ENCODE measurements around the gene GDPD5.

The GDPD5 gene

GRCh38 chr11:75436806-75437205 lies 88.9 kb downstream of the GDPD5 start:
- H3K9ac ChIP-seq (ENCODE audit: low read length), result no peak overlapping the region
- H3K4me3 ChIP-seq (ENCODE audit: low read depth, low read length), result no peak overlapping the region
- peaks cover 23% of the 10 kb centered on the region for H3K27me3 ChIP-seq (ENCODE audit: control insufficient read depth, insufficient read depth, low read length)
- H3K27ac ChIP-seq (ENCODE audit: low read depth, low read length), result no peak overlapping the region
- 0 out of 2 replicates have a peak, but pooled peaks cover 4% of the 10 kb centered on the region for H3K36me3 ChIP-seq (ENCODE audit: control insufficient read depth, insufficient read depth, low read length)
- H3K9me3 ChIP-seq (ENCODE audit: control insufficient read depth, insufficient read depth, low read depth, low read length), result no peaks in the 10 kb centered on the region
- H3K4me1 ChIP-seq (ENCODE audit: control insufficient read depth, insufficient read depth, low read length), result peaks cover 27% of the 10 kb centered on the region

DNA sequence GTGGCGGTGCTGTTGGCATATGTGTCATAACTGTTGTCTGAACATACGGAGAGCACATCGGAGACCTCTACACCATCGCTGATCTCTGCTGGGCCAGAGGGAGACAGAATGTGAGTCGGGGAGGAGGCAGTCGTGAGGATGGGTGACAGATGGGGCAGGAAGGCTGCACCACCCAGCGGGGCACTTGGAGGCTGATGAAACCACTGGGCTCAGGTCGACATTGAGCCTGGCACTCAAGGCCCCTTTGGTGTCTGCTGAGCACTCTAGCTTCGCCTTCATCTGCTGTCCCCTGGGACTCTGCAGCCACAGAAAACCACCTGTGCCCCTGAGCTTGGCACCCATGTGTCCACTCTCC lies 90.2 kb downstream of the GDPD5 start:
- Histone ChIP-seq H3K4me1 (ENCODE audit: control insufficient read depth, insufficient read depth, low read length) (peaks cover 33% of the 10 kb centered on the region), H3K9me3 (ENCODE audit: control insufficient read depth, insufficient read depth, low read depth, low read length) (no peaks in the 10 kb centered on the region), H3K4me3 (ENCODE audit: low read depth, low read length) (no peak overlapping the region), H3K36me3 (ENCODE audit: control insufficient read depth, insufficient read depth, low read length) (0 out of 2 replicates have a peak, but pooled peaks cover 4% of the 10 kb centered on the region), H3K27me3 (ENCODE audit: control insufficient read depth, insufficient read depth, low read length) (peaks cover 35% of the 10 kb centered on the region), H3K27ac (ENCODE audit: low read depth, low read length) (no peak overlapping the region), H3K9ac (ENCODE audit: low read length) (no peak overlapping the region)

DNA sequence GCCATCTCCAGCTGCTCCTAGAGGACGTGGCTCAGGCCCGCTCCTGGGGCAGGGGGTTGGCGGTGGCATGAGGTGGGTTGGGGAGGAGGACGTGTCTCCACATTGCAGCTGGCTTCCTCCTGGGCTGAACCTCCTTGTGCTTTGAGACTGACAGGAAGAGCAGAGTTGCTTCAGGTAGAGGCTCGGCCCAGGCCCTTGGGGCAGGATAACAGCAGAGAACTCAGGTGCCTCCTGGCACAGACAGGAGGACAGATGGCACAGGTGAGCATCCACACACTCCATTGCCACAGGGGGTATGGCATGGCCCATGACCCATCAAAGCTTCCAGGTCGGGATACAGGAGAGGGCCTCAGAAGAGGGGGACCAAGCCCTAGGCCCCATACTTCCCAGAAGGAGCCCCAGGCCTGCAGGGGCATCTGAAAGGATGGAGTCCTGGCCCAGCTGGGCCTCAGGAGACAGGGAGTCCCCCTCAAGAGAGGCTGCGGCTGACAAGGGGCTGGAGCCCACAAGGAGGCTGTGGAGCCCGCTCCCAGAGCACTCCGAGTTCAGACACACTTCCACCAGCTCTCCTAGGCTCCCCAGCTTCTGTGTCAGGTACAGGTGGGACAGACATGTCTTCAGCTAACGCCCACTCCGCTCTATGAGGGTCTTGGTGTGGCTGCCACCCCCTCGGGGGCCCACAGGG lies 90.7 kb downstream of the GDPD5 start:
- Histone ChIP-seq H3K9ac (ENCODE audit: low read length) (no peak overlapping the region), H3K27ac (ENCODE audit: low read depth, low read length) (no peak overlapping the region), H3K4me1 (ENCODE audit: control insufficient read depth, insufficient read depth, low read length) (peaks cover 34% of the 10 kb centered on the region), H3K4me3 (ENCODE audit: low read depth, low read length) (no peak overlapping the region), H3K27me3 (ENCODE audit: control insufficient read depth, insufficient read depth, low read length) (peaks cover 40% of the 10 kb centered on the region), H3K36me3 (ENCODE audit: control insufficient read depth, insufficient read depth, low read length) (0 out of 2 replicates have a peak, but pooled peaks cover 4% of the 10 kb centered on the region), H3K9me3 (ENCODE audit: control insufficient read depth, insufficient read depth, low read depth, low read length) (no peaks in the 10 kb centered on the region)

DNA sequence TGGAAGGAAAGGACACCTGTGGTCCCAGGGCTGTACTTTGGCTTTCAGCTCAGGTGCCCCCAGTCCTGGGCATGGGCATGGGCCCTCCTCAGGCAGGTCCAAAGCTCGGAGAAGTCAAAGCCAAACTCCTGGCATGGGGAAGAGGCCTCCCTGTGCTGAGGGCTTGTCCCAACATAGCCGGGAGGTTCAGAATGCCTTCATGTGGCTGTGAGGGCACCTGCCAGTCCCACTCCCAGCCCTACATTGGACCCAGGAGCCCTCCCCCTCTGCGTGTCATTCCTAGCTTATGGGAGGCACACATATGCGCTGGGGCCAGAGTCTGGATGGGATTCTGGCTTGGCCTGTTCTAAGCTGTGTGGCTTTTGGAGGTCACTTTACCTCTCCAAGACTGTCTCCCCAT lies 91.7 kb downstream of the GDPD5 start:
- Histone ChIP-seq H3K27ac (ENCODE audit: low read depth, low read length) (no peak overlapping the region), H3K4me1 (ENCODE audit: control insufficient read depth, insufficient read depth, low read length) (peaks cover 29% of the 10 kb centered on the region), H3K36me3 (ENCODE audit: control insufficient read depth, insufficient read depth, low read length) (0 out of 2 replicates have a peak, but pooled peaks cover 4% of the 10 kb centered on the region), H3K9ac (ENCODE audit: low read length) (no peak overlapping the region), H3K9me3 (ENCODE audit: control insufficient read depth, insufficient read depth, low read depth, low read length) (peaks cover 6% of the 10 kb centered on the region), H3K27me3 (ENCODE audit: control insufficient read depth, insufficient read depth, low read length) (peaks cover 50% of the 10 kb centered on the region), H3K4me3 (ENCODE audit: low read depth, low read length) (no peak overlapping the region)

DNA sequence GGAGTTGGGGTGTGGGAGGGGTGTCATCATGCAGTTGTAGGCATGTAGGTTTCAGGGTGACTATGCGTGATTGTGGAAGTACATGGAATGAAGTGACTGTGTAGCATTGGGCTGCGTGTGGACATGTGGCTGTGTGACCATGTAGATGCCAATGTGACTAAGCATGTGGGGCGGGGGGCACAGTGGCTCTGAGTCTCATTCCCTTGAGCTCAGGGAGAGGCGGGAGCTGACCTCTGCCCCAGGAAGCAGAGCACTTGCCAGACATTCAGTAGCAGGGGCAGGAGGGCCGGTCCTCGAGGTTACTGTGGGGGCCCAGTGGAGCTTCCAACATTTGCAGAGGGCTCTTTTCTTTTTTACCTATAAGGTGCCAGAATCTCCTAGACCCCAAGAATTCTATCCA lies 92.3 kb downstream of the GDPD5 start:
- Histone ChIP-seq H3K27me3 (ENCODE audit: control insufficient read depth, insufficient read depth, low read length) (peaks cover 56% of the 10 kb centered on the region), H3K4me1 (ENCODE audit: control insufficient read depth, insufficient read depth, low read length) (peaks cover 24% of the 10 kb centered on the region)

GRCh38 chr11:75432911-75433321 lies 92.8 kb downstream of the GDPD5 start, which contains the start of gene KLHL35:
TSS of gene KLHL35 (minus strand) at chr11:75433203. CDS start at chr11:75430629, 2,574 bp downstream.
- Histone ChIP-seq H3K36me3 (ENCODE audit: control insufficient read depth, insufficient read depth, low read length) (0 out of 2 replicates have a peak, but pooled peaks cover 4% of the 10 kb centered on the region), H3K4me3 (ENCODE audit: low read depth, low read length) (peak within 1 kb of the TSS; percentile 54), H3K9ac (ENCODE audit: low read length) (no peak within 1 kb of the TSS), H3K27ac (ENCODE audit: low read depth, low read length) (no peak within 1 kb of the TSS), H3K4me1 (ENCODE audit: control insufficient read depth, insufficient read depth, low read length) (peaks cover 24% of the 10 kb centered on the region), H3K9me3 (ENCODE audit: control insufficient read depth, insufficient read depth, low read depth, low read length) (peaks cover 10% of the 10 kb centered on the region), H3K27me3 (ENCODE audit: control insufficient read depth, insufficient read depth, low read length) (peaks cover 62% of the 10 kb centered on the region)

More for the DNA sequence above, 92.3 kb downstream of the GDPD5 start:
- H3K27ac ChIP-seq (ENCODE audit: low read depth, low read length), result no peak overlapping the region
- no peak overlapping the region for H3K9ac ChIP-seq (ENCODE audit: low read length)
- H3K4me3 ChIP-seq (ENCODE audit: low read depth, low read length), result peak overlapping the region; percentile 54
- H3K9me3 ChIP-seq (ENCODE audit: control insufficient read depth, insufficient read depth, low read depth, low read length), result peaks cover 10% of the 10 kb centered on the region
- H3K36me3 ChIP-seq (ENCODE audit: control insufficient read depth, insufficient read depth, low read length), result 0 out of 2 replicates have a peak, but pooled peaks cover 4% of the 10 kb centered on the region

DNA sequence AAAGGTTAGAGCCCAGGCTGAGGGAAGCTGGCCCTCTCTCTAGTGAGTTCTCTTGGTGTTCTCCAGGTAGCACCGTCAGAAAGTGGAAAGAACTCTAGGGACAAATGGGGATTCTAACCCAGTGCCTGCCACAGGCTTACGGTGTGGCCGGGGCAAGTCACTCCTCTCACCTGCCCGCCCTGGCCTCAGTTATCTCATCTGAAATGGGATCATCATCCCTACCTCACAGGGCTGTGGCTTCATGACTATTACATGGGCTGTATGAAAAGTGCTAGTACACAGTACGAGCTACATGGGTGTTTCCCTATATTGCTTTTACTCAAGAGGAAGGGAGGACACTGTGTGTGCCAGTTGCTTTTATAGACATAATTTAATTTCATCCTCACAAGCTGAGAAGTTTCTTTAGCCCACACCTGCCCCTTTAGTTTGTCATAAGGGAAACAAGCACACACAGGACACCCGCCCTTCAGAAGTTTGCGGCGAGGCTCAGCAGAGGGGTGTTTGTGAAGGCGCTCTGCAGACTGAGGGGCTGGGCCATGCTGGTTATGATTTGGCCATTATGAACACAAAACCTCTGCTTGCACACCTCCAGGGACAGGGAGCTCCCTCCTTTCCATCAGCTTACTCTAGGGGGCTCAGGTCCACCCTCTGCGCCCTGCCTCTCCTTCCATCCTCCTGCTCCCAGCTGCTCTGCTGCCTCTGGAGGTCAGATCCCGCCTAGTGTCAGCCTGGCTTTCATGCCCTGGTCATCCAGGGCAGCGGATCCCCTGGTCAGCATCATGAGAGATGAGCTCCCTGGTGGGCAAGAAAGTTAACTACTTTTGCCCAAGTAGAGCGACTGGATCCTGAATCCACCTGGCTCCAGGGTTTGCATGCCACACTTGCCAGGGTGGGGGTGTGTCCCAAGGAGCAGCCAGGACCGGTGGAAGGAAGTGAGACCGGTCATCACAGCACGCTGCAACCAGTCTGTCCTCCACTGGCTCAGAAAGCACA lies 93.9 kb downstream of the GDPD5 start:
- peaks cover 24% of the 10 kb centered on the region for H3K4me1 ChIP-seq (ENCODE audit: control insufficient read depth, insufficient read depth, low read length)
- H3K9ac ChIP-seq (ENCODE audit: low read length), result no peak overlapping the region
- H3K27ac ChIP-seq (ENCODE audit: low read depth, low read length), result no peak overlapping the region
- H3K4me3 ChIP-seq (ENCODE audit: low read depth, low read length), result peak overlapping the region; percentile 54; the same call in 1 of the 2 replicates
- peaks cover 10% of the 10 kb centered on the region for H3K9me3 ChIP-seq (ENCODE audit: control insufficient read depth, insufficient read depth, low read depth, low read length)
- peaks cover 70% of the 10 kb centered on the region for H3K27me3 ChIP-seq (ENCODE audit: control insufficient read depth, insufficient read depth, low read length)
- H3K36me3 ChIP-seq (ENCODE audit: control insufficient read depth, insufficient read depth, low read length), result 0 out of 2 replicates have a peak, but pooled peaks cover 4% of the 10 kb centered on the region

DNA sequence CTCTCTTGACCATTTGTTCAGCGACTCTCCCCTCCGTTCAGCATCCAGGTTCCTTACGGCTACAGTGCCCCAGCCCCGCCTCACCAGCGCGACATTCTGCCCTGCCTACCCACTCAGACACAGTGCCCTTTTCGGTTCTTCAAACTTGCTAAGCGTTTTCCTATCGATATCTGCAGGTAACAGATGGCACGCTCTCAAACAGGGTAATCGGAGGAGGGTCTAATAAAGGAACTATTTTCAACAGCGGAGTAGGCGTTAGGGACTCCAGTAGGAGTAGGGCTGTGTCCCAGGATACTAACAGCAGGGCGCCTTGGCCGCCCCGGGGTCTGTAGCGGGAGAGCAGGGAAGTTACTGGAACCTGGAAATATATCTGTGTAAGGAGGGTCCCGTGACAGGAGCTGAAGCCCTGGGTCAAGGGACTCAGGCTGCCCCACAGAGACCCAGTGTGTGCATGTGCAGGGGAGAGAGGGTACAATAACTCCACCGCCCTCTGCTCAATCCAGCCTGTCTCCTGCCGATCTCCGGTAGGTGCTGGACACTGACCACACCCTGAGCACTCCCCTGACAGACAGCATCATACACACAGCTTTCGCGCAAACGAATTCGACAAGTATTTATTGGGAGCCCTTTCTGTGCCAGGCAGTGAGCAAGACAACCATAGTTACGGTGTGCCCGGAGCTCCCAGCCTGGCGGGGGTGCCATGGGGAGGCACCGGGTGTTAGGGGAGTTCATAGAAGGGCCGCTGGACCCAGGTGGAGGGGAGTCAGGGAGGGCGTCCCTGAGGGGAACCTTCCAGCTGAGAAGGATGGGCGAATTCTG lies 94.8 kb downstream of the GDPD5 start:
- Histone ChIP-seq H3K9me3 (ENCODE audit: control insufficient read depth, insufficient read depth, low read depth, low read length) (peaks cover 10% of the 10 kb centered on the region), H3K9ac (ENCODE audit: low read length) (peak overlapping the region; percentile 12), H3K27ac (ENCODE audit: low read depth, low read length) (no peak overlapping the region), H3K4me1 (ENCODE audit: control insufficient read depth, insufficient read depth, low read length) (peaks cover 24% of the 10 kb centered on the region), H3K4me3 (ENCODE audit: low read depth, low read length) (peak overlapping the region; percentile 56), H3K27me3 (ENCODE audit: control insufficient read depth, insufficient read depth, low read length) (peaks cover 72% of the 10 kb centered on the region), H3K36me3 (ENCODE audit: control insufficient read depth, insufficient read depth, low read length) (no peaks in the 10 kb centered on the region)

DNA sequence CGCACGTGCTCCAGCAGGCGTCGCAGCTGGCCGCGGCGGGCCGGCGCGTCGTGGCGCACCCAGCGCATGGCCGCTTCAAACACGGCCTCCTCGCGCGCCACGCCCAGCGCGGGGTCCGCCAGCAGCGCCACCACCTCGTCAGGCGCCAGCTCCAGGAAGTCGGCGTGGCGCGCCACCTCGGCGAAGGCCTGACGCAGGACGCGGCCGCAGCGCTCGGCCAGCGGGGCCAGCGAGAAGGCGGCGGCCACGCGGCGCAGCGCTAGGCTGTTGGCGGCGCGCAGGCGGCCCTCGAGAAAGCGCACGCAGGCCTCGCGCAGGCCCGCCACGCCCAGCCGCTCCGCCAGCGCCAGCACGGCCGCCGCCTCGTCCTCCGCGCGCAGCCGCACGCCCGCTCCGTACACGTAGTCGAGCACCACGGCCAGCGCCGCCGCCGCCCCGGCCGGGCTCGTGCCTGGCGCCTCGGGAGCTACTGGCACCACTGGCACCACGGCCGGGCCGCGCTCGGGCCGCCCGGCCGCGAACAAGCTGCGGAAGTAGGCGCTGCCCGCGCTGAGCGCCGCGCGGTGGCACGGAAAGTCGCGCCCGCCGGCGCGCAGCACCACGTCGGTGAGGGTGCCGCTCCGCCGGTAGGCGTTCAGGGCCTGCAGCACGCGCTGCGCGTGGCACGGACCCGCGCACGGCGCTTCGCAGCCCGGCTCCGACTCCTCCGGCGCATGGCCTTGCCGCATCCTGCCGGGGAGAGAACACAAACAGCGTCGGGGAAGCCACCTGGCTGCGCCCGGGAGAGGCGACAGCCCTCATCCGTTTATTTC lies 95.6 kb downstream of the GDPD5 start:
- no peak overlapping the region for H3K27ac ChIP-seq (ENCODE audit: low read depth, low read length)
- peaks cover 10% of the 10 kb centered on the region for H3K9me3 ChIP-seq (ENCODE audit: control insufficient read depth, insufficient read depth, low read depth, low read length)
- H3K36me3 ChIP-seq (ENCODE audit: control insufficient read depth, insufficient read depth, low read length), result no peaks in the 10 kb centered on the region
- peak overlapping the region; percentile 56 for H3K4me3 ChIP-seq (ENCODE audit: low read depth, low read length)
- peaks cover 72% of the 10 kb centered on the region for H3K27me3 ChIP-seq (ENCODE audit: control insufficient read depth, insufficient read depth, low read length)
- peak overlapping the region; percentile 12 for H3K9ac ChIP-seq (ENCODE audit: low read length)
- H3K4me1 ChIP-seq (ENCODE audit: control insufficient read depth, insufficient read depth, low read length), result peaks cover 26% of the 10 kb centered on the region

DNA sequence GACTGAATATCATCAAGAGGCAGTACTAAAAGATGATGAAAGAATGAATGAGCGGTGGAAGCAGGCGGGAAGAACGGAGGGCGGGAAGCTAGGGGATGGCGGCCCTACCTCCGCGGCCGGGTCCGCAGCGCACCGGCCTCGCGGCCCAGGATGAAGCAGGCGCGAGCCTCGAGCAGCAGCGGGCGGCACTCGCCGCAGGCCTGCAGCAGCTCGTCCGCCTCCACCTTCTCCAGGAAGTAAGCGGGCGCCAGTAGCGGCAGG lies 96.2 kb downstream of the GDPD5 start:
- Histone ChIP-seq H3K27ac (ENCODE audit: low read depth, low read length) (no peak overlapping the region), H3K4me3 (ENCODE audit: low read depth, low read length) (peak overlapping the region; percentile 56; the same call in 1 of the 2 replicates), H3K36me3 (ENCODE audit: control insufficient read depth, insufficient read depth, low read length) (no peaks in the 10 kb centered on the region), H3K9me3 (ENCODE audit: control insufficient read depth, insufficient read depth, low read depth, low read length) (peaks cover 10% of the 10 kb centered on the region), H3K4me1 (ENCODE audit: control insufficient read depth, insufficient read depth, low read length) (peaks cover 27% of the 10 kb centered on the region), H3K9ac (ENCODE audit: low read length) (no peak overlapping the region), H3K27me3 (ENCODE audit: control insufficient read depth, insufficient read depth, low read length) (peaks cover 72% of the 10 kb centered on the region)

Measured in HUES6 (cell line).